ENCODE measurements around the gene ADAM22. TPM values are rescaled to one million over a fixed set of nuclear protein-coding genes. Genes with fewer than 3 reads are reported as not detected.

Gene ADAM22
- total and polyA plus RNA-seq, 4 donors, result 0.04 to 0.61 (median 0.15) TPM

- no peaks in the 10 kb centered on the region for H3K27me3 ChIP-seq (ENCODE audit: control insufficient read depth in 4 of 4, insufficient read depth in 4 of 4, low read length in 3 of 4)
- H3K27ac ChIP-seq (ENCODE audit: low read depth in 1 of 2, low read length in 2 of 2), result no peak overlapping the region
- no peaks in the 10 kb centered on the region for H3K36me3 ChIP-seq (ENCODE audit: control insufficient read depth in 4 of 4, insufficient read depth in 3 of 4, low read depth in 1 of 4, low read length in 3 of 4)
- no peaks in the 10 kb centered on the region for H3K9me3 ChIP-seq (ENCODE audit: control insufficient read depth in 4 of 4, low read length in 3 of 4)
- 50% methylated on average over 7 of the region's 7 CpGs for WGBS
- H3K9ac ChIP-seq (ENCODE audit: low read depth in 1 of 2, low read length in 2 of 2), result no peak overlapping the region
- no peak for DNase-seq (ENCODE audit: low spot score)
- no peak overlapping the region for H3K4me3 ChIP-seq (ENCODE audit: low read depth in 1 of 3, low read length in 3 of 3)
- no peaks in the 10 kb centered on the region for H3K4me1 ChIP-seq (ENCODE audit: control insufficient read depth in 4 of 4, insufficient read depth in 4 of 4, low read length in 3 of 4)
- TF ChIP-seq YY1 (IDR thresholded peaks at IDR 0.05) (no peak), RAD21 (IDR thresholded peaks at IDR 0.05) (no peak), MAX (IDR thresholded peaks at IDR 0.05) (no peak), RXRA (IDR thresholded peaks at IDR 0.05) (no peak), GABPA (IDR thresholded peaks at IDR 0.05 in 1 of 2, conservative IDR thresholded peaks at IDR 0.05 in 1 of 2) (no peak), HNF4A (conservative IDR thresholded peaks at IDR 0.05) (no peak), FOXA2 (IDR thresholded peaks at IDR 0.05) (no peak), EGR1 (IDR thresholded peaks at IDR 0.05; ENCODE audit: low read depth in 2 of 2) (no peak), ATF3 (IDR thresholded peaks at IDR 0.05) (no peak), CTCF (IDR thresholded peaks at IDR 0.05; ENCODE audit: low read depth, low read length, missing input control) (no peak)
These were observed 217.2 kb downstream of the ADAM22 start for GRCh38 chr7:88151119-88151790.

- Histone ChIP-seq H3K9ac (ENCODE audit: low read depth in 1 of 2, low read length in 2 of 2) (no peak overlapping the region), H3K9me3 (ENCODE audit: control insufficient read depth in 4 of 4, low read length in 3 of 4) (no peaks in the 10 kb centered on the region), H3K4me3 (ENCODE audit: low read depth in 1 of 3, low read length in 3 of 3) (no peak overlapping the region), H3K4me1 (ENCODE audit: control insufficient read depth in 4 of 4, insufficient read depth in 4 of 4, low read length in 3 of 4) (no peaks in the 10 kb centered on the region), H3K27me3 (ENCODE audit: control insufficient read depth in 4 of 4, insufficient read depth in 4 of 4, low read length in 3 of 4) (no peaks in the 10 kb centered on the region), H3K36me3 (ENCODE audit: control insufficient read depth in 4 of 4, insufficient read depth in 3 of 4, low read depth in 1 of 4, low read length in 3 of 4) (no peaks in the 10 kb centered on the region), H3K27ac (ENCODE audit: low read depth in 1 of 2, low read length in 2 of 2) (no peak overlapping the region)
- no peak for TF ChIP-seq RXRA (IDR thresholded peaks at IDR 0.05)
- no peak for TF ChIP-seq NR2F2 (IDR thresholded peaks at IDR 0.05)
- no peak for TF ChIP-seq FOXA2 (IDR thresholded peaks at IDR 0.05)
- no peak for TF ChIP-seq REST (IDR thresholded peaks at IDR 0.05)
- no peak for TF ChIP-seq TAF1 (conservative IDR thresholded peaks at IDR 0.05)
- TF ChIP-seq HNF4A (conservative IDR thresholded peaks at IDR 0.05), result no peak
- TF ChIP-seq FOXA1 (IDR thresholded peaks at IDR 0.05), result no peak
- TF ChIP-seq GABPA (IDR thresholded peaks at IDR 0.05 in 1 of 2, conservative IDR thresholded peaks at IDR 0.05 in 1 of 2), result no peak
- TF ChIP-seq EGR1 (IDR thresholded peaks at IDR 0.05; ENCODE audit: low read depth in 2 of 2), result no peak
- no peak for TF ChIP-seq ZBTB33 (IDR thresholded peaks at IDR 0.05)
- no peak for TF ChIP-seq JUND (IDR thresholded peaks at IDR 0.05)
- no peak for TF ChIP-seq MAX (IDR thresholded peaks at IDR 0.05)
- DNase-seq (ENCODE audit: low spot score), result no peak
These were observed 219.3 kb downstream of the ADAM22 start for GRCh38 chr7:88153378-88153777.

Measured in liver (tissue), 9 donors.